Retinal pigment epithelial cell (primary cell): ENCODE data around the gene GASK1A.
A peak's percentile ranks its signal among the peaks of the same experiment; 100 is the strongest.

Experiments used
- DNase-seq: peaks from one replicate; pipeline ENCODE4 v3.0.0-alpha.2; 2010; ENCODE audit warnings: low read depth
- H3K4me3 ChIP-seq: 2 replicates; pipeline ENCODE4 v1.5.1; 2011; ENCODE audit warnings: mild to moderate bottlenecking, low read length, control low read depth, moderate library complexity
- TF ChIP-seq, protein P1 (sequence below): conservative IDR thresholded peaks from 2 replicates; pipeline ENCODE4 v1.5.1; 2011; ENCODE audit warnings: low read depth, low read length, control low read depth, inconsistent platforms

The GASK1A gene

GRCh38 chr3:42942693-42943092, 36.4 kb upstream of the GASK1A start:
- no peak for DNase-seq
- no peak overlapping the region for H3K4me3 ChIP-seq
- TF ChIP-seq, protein P1, sequence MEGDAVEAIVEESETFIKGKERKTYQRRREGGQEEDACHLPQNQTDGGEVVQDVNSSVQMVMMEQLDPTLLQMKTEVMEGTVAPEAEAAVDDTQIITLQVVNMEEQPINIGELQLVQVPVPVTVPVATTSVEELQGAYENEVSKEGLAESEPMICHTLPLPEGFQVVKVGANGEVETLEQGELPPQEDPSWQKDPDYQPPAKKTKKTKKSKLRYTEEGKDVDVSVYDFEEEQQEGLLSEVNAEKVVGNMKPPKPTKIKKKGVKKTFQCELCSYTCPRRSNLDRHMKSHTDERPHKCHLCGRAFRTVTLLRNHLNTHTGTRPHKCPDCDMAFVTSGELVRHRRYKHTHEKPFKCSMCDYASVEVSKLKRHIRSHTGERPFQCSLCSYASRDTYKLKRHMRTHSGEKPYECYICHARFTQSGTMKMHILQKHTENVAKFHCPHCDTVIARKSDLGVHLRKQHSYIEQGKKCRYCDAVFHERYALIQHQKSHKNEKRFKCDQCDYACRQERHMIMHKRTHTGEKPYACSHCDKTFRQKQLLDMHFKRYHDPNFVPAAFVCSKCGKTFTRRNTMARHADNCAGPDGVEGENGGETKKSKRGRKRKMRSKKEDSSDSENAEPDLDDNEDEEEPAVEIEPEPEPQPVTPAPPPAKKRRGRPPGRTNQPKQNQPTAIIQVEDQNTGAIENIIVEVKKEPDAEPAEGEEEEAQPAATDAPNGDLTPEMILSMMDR, result no peak

- TF ChIP-seq, protein P1, result no peak
- DNase-seq, result no peak
- no peak overlapping the region for H3K4me3 ChIP-seq
Measured at GRCh38 chr3:42946050-42946449, 33.1 kb upstream of the GASK1A start.

DNA sequence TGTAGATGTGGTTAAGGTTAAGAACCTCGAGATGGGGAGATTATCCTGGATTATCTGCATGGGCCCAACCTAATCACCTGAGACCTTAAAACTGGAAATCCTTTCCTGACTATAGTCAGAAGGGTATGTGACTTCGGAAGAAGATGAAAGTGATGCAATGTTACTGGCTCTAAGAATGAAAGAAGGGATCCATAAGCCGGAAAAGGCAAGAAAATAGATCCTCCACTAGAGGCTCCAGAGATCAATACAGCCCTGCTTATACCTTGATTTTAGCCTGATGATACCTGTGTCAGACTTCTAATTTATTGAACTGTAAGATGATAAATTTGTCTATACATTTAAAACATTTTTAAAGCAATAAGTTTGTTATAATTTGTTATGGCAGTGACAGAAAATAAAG, 21.5 kb upstream of the GASK1A start:
- H3K4me3 ChIP-seq, result no peak overlapping the region
- TF ChIP-seq, protein P1, result peak; percentile 26

DNA sequence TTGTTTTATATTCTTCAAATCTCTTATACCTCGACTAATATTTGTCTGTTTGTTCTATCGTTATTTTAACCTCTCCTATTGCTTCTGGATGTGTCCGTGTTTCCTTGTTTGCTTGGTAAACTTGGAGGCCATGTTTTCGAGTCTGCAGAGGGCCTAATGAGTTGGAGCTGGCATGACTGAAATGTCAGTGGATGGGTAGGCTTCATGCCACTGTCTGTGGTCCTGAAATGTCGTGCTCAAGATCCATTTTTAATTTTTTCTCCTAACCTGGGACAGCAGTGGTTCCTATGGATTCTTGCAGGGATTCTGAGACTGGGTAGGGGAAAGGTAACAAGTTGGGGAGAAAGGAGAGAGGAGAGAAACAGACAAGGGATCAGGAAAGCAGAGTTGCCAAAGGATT, 18.8 kb upstream of the GASK1A start:
- H3K4me3 ChIP-seq, result no peak overlapping the region
- TF ChIP-seq, protein P1, result no peak
- DNase-seq, result no peak

More for the DNA sequence above, 21.5 kb upstream of the GASK1A start:
- no peak for DNase-seq

- H3K4me3 ChIP-seq, result no peak overlapping the region
- TF ChIP-seq, protein P1, result no peak
- DNase-seq, result no peak
Measured at GRCh38 chr3:42960786-42961185, 18.3 kb upstream of the GASK1A start.

DNA sequence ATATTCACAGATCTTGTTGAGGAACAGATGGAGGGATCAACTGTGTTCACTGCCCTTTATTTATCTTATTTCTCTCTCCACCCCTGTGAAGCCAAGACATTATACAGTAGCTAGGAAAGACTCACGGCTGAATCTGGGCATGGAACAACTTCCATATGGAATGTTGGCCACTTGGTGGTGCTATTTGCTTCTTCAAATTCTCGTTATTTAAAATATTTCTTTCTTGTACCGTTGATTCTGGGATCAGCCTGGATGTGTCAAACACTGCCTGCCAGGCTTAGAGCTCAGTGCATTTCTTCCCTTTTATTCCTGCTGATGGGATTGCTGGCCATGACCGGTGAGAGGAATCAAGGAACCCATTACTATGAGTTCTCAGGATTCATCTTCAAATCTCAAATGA, 17.5 kb upstream of the GASK1A start:
- peak; percentile 7 for DNase-seq
- TF ChIP-seq, protein P1, result peak; percentile 65
- H3K4me3 ChIP-seq, result no peak overlapping the region

- TF ChIP-seq, protein P1, result no peak
- DNase-seq, result no peak
- H3K4me3 ChIP-seq, result no peak overlapping the region
Measured at GRCh38 chr3:42963269-42963668, 15.8 kb upstream of the GASK1A start.
